ENCODE results near the gene PRAME. TPM values are rescaled to one million over a fixed set of nuclear protein-coding genes. Genes with fewer than 3 reads are reported as not detected.
"Not testable (repeated sequence)": the region's sequence is repeated elsewhere in the genome, so short reads cannot be mapped to it uniquely, and the experiment has no call there.

Gene PRAME, protein sequence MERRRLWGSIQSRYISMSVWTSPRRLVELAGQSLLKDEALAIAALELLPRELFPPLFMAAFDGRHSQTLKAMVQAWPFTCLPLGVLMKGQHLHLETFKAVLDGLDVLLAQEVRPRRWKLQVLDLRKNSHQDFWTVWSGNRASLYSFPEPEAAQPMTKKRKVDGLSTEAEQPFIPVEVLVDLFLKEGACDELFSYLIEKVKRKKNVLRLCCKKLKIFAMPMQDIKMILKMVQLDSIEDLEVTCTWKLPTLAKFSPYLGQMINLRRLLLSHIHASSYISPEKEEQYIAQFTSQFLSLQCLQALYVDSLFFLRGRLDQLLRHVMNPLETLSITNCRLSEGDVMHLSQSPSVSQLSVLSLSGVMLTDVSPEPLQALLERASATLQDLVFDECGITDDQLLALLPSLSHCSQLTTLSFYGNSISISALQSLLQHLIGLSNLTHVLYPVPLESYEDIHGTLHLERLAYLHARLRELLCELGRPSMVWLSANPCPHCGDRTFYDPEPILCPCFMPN
- total RNA-seq (2022) = not detected in 2 replicates
- Bru-seq, nascent RNA = not detected
- not detected for BruChase-seq, experiment 1, labeled RNA remaining after a 2-hour chase
- not detected for BruChase-seq, experiment 2, labeled RNA remaining after a 6-hour chase
- long read RNA-seq = 0 reads

DNA sequence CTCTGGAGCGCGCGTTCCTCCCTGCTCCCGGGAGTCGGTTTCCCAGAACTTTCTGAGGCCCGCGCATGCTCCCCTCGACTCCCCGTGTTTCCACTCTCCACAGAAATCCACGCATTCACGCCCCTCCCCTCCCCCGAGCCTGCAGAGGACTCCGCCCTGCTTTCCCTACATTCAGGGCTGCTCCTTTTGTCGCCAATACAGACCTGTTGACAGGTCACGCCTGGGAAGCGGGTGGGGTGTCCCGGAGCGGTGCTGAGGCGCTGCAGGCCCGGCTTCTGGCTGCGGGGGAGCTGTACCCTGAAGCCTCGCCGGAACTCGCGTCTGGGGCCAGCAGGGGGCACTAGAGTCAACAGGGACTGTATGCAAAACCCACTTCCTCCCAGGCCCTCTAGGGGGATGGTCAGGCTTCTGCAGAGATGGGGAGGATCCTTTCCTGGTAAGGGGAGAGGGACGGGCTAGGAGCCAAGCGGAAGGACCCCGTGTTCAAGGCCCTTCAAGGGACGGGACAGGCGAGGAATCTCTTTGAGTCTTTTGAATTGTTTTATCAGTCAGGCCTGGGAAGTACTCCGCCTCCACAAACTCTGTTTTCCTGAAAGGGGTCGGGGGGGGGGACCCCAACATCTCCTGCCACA lies at the start of gene PRAME:
Gene PRAME (minus strand): TSS at position 294 of the 632 bp plus-strand sequence. CDS start 2,433 bp downstream, outside the sequence.
- Histone ChIP-seq H3K36me3 (ENCODE audit: control insufficient read depth, insufficient read depth, low read length) (no peaks in the 10 kb centered on the region), H3K4me3 (ENCODE audit: low read depth, low read length) (no peak within 1 kb of the TSS), H3K4me1 (no peaks in the 10 kb centered on the region), H3K9me3 (no peaks in the 10 kb centered on the region), H3K27me3 (replicated peaks; ENCODE audit: control insufficient read depth, insufficient read depth, low read length) (no peaks in the 10 kb centered on the region; the same call in 1 of the 2 replicates)
- intact Hi-C loops (cut with micrococcal nuclease; ENCODE audit: unreplicated experiment) = no loop called here
- peak; percentile 54 to 70 for TF ChIP-seq CTCF (IDR thresholded peaks at IDR 0.05; ENCODE audit: insufficient read depth in 1 of 2, low read depth in 1 of 2, low read length in 1 of 2, severe bottlenecking in 1 of 2, unreplicated experiment in 1 of 2)
- DNase-seq = peak; percentile 72 to 73
- no TSS peak for BruUV-seq (replicated peaks)
- ChIA-PET CTCF (no interaction called here), POLR2A (no interaction called here)
- Mint-ChIP-seq H3K36me3 (ENCODE audit: insufficient read depth, unreplicated experiment) (no peaks in the 10 kb centered on the region), H3K4me3 (ENCODE audit: unreplicated experiment) (no peak within 1 kb of the TSS), H3K4me1 (ENCODE audit: low read depth, unreplicated experiment) (no peaks in the 10 kb centered on the region), H3K9me3 (ENCODE audit: unreplicated experiment) (no peaks in the 10 kb centered on the region), H3K27me3 (ENCODE audit: insufficient read depth, unreplicated experiment) (peaks cover 11% of the 10 kb centered on the region), H3K27ac (ENCODE audit: unreplicated experiment) (no peak within 1 kb of the TSS)

GRCh38 chr22:22608022-22608421 lies 49.0 kb upstream of the PRAME start:
- H3K4me3 Mint-ChIP-seq (ENCODE audit: unreplicated experiment); intact Hi-C loops (cut with micrococcal nuclease; ENCODE audit: unreplicated experiment); H3K4me1 ChIP-seq; H3K9me3 ChIP-seq; H3K27me3 ChIP-seq (replicated peaks; ENCODE audit: control insufficient read depth, insufficient read depth, low read length); H3K4me3 ChIP-seq (ENCODE audit: low read depth, low read length); H3K4me1 Mint-ChIP-seq (ENCODE audit: low read depth, unreplicated experiment); BruUV-seq (replicated peaks); H3K9me3 Mint-ChIP-seq (ENCODE audit: unreplicated experiment); H3K27ac Mint-ChIP-seq (ENCODE audit: unreplicated experiment); CTCF ChIA-PET; DNase-seq; H3K36me3 Mint-ChIP-seq (ENCODE audit: insufficient read depth, unreplicated experiment); POLR2A ChIA-PET; H3K36me3 ChIP-seq (ENCODE audit: control insufficient read depth, insufficient read depth, low read length): not testable (repeated sequence)
- peaks cover 21% of the 10 kb centered on the region for H3K27me3 Mint-ChIP-seq (ENCODE audit: insufficient read depth, unreplicated experiment)

DNA sequence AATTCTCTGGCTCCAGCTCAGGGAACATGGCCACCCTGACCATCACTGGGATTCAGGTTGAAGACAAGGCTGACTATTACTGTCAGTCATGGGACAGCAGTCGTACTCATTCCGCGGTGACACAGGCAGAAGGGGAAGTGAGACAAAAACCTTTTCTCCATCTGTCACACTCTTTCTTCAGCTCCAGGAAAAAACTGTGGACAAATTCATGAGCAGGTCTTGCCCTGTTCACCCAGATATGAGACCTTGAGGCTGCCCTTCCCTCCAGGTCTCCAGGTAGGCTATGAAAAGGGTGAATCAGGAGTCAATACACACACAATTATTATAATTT lies 46.0 kb upstream of the PRAME start:
- no peaks in the 10 kb centered on the region for H3K4me1 Mint-ChIP-seq (ENCODE audit: low read depth, unreplicated experiment)
- H3K36me3 Mint-ChIP-seq (ENCODE audit: insufficient read depth, unreplicated experiment) = no peaks in the 10 kb centered on the region
- Histone ChIP-seq H3K36me3 (ENCODE audit: control insufficient read depth, insufficient read depth, low read length) (no peaks in the 10 kb centered on the region), H3K4me1 (no peaks in the 10 kb centered on the region), H3K27me3 (replicated peaks; ENCODE audit: control insufficient read depth, insufficient read depth, low read length) (no peaks in the 10 kb centered on the region), H3K9me3 (no peaks in the 10 kb centered on the region; the same call in 1 of the 2 replicates), H3K4me3 (ENCODE audit: low read depth, low read length) (no peak overlapping the region)
- no peak overlapping the region for H3K4me3 Mint-ChIP-seq (ENCODE audit: unreplicated experiment)
- no peaks in the 10 kb centered on the region for H3K9me3 Mint-ChIP-seq (ENCODE audit: unreplicated experiment)
- H3K27ac Mint-ChIP-seq (ENCODE audit: unreplicated experiment) = no peak overlapping the region
- POLR2A ChIA-PET = no interaction called here
- CTCF ChIA-PET = no interaction called here
- no TSS peak for BruUV-seq (replicated peaks)
- intact Hi-C loops (cut with micrococcal nuclease; ENCODE audit: unreplicated experiment) = no loop called here
- no peak for DNase-seq
- H3K27me3 Mint-ChIP-seq (ENCODE audit: insufficient read depth, unreplicated experiment) = peaks cover 27% of the 10 kb centered on the region
- no peak for TF ChIP-seq CTCF (IDR thresholded peaks at IDR 0.05; ENCODE audit: insufficient read depth in 1 of 2, low read depth in 1 of 2, low read length in 1 of 2, severe bottlenecking in 1 of 2, unreplicated experiment in 1 of 2)
